ENCODE results near the gene ACKR2.

Gene ACKR2

DNA sequence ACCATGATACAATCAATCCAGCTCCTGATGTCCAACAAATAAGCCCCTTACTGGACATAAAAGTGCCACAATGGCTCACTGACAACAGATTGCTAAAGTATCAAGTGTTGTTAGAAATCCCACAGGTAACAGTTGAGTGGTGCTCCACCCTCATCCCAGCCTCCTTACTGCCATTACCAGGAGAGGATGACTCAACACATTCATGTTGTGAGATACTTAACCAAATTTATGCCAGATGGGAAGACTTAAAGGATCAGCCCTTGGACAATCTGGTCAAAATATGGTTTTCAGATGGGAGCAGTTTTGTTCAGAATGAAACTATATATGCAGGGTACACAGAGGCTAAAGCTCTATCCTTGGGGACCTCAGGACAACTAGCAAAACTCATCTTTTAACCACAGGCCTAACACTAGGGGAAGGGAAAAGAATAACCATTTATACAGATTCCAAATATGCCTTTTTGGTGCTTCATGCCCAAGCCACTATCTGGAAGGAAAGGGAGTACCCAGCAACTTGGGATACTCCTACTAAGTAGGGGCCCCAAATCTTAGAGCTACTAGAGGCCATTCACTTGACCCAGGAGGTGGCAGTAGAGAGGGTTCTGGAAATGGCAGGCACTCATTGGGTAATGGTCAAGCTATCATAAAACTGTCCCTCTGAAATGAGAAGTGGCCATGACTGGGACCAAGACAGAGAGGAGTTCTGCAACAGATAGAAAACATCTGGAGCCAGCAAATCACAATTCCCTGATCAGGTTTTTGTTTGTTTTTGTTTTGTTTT is 89.8 kb downstream of the ACKR2 start:
- TF ChIP-seq EZH2phosphoT487 (IDR thresholded peaks at IDR 0.05; ENCODE audit: low read depth) (no peak), CTCF (IDR thresholded peaks at IDR 0.05; ENCODE audit: low read depth, low read length) (peak; percentile 24; the same call in 1 of the 2 replicates)

DNA sequence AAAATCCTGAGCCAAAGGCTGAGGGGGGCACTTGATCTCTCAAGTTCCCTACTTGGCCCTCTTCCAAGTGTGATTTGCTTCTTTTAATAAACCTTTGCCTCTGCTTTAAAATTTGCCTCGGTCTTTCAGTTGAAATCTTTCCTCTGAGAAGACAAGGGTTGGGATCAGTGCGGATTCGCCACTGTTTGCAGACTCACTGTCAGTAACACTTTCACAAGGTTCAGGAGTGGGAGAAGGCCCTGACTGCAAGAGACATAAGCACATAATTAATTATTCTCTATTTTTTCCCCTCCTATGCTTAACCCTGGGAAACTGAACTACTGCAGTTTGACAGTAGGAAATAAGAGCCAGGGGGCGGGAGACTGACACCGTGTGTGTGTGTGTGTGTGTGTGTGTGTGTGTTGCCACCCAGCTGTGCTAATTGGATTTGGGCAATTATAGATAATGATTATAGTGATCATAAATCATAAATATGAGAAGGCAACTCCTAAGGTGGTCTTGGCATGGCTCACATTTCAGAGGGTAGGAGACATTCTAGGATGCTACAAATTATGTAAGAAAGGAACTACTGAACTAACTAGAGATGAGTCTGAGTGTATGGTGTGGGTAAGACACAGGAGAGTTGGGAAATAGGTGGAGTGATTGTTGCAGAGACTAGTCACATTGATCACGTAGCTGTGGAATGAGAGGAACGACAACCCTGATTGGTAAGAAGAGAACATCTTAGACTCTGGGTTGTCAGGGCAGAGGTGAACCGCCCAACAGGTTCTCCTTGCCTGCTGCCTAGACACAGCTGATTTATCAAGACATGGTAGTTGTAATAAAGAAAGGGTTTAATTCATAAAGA is 91.2 kb downstream of the ACKR2 start:
- Histone ChIP-seq H3K27me3 (ENCODE audit: low read depth, low read length) (peaks cover 15% of the 10 kb centered on the region), H4K20me1 (ENCODE audit: insufficient read depth, low read length) (no peaks in the 10 kb centered on the region), H3K4me2 (ENCODE audit: low read length) (no peak overlapping the region), H3K36me3 (replicated peaks; ENCODE audit: low read depth, low read length) (no peaks in the 10 kb centered on the region), H3K4me3 (ENCODE audit: low read length) (no peak overlapping the region), H3K4me1 (ENCODE audit: low read length) (no peaks in the 10 kb centered on the region), H3K27ac (ENCODE audit: low read length) (no peak overlapping the region), H3K79me2 (ENCODE audit: low read length) (no peaks in the 10 kb centered on the region), H2AFZ (ENCODE audit: low read depth, low read length) (no peak overlapping the region), H3K9me3 (ENCODE audit: insufficient read depth, low read length) (no peaks in the 10 kb centered on the region), H3K9ac (ENCODE audit: low read length) (no peak overlapping the region)
- no peak for TF ChIP-seq CTCF (IDR thresholded peaks at IDR 0.05; ENCODE audit: low read depth, low read length)

More for the DNA sequence above, 89.8 kb downstream of the ACKR2 start:
- H3K27ac ChIP-seq (ENCODE audit: low read length) = no peak overlapping the region
- H3K36me3 ChIP-seq (replicated peaks; ENCODE audit: low read depth, low read length) = no peaks in the 10 kb centered on the region
- no peak overlapping the region for H3K4me3 ChIP-seq (ENCODE audit: low read length)
- H3K4me1 ChIP-seq (ENCODE audit: low read length) = no peaks in the 10 kb centered on the region
- H3K9ac ChIP-seq (ENCODE audit: low read length) = no peak overlapping the region
- H3K4me2 ChIP-seq (ENCODE audit: low read length) = no peak overlapping the region
- no peak overlapping the region for H2AFZ ChIP-seq (ENCODE audit: low read depth, low read length)
- H3K79me2 ChIP-seq (ENCODE audit: low read length) = no peaks in the 10 kb centered on the region
- no peaks in the 10 kb centered on the region for H4K20me1 ChIP-seq (ENCODE audit: insufficient read depth, low read length)
- H3K27me3 ChIP-seq (ENCODE audit: low read depth, low read length) = peaks cover 22% of the 10 kb centered on the region
- no peaks in the 10 kb centered on the region for H3K9me3 ChIP-seq (ENCODE audit: insufficient read depth, low read length)

DNA sequence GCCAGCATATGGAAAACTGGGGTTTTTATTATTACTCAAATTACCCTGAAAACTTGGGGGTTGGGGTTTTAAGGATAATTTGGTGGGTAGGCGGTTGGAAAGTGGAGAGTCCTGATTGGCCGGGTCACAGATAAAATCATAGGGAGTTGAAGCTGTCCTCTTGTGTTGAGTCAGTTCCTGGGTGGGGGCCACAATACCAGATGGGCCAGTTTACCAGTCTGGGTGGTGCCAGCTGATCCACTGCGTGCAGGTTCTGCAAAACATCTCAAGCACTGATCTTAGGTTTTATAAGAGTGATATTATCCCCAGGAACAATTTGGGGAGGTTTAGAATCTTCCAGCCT is 91.8 kb downstream of the ACKR2 start:
- Histone ChIP-seq H3K4me3 (ENCODE audit: low read length) (no peak overlapping the region), H4K20me1 (ENCODE audit: insufficient read depth, low read length) (no peaks in the 10 kb centered on the region), H3K36me3 (replicated peaks; ENCODE audit: low read depth, low read length) (no peaks in the 10 kb centered on the region), H3K9me3 (ENCODE audit: insufficient read depth, low read length) (no peaks in the 10 kb centered on the region), H3K79me2 (ENCODE audit: low read length) (no peaks in the 10 kb centered on the region), H3K4me1 (ENCODE audit: low read length) (no peaks in the 10 kb centered on the region), H3K9ac (ENCODE audit: low read length) (no peak overlapping the region), H3K4me2 (ENCODE audit: low read length) (no peak overlapping the region), H3K27ac (ENCODE audit: low read length) (no peak overlapping the region), H3K27me3 (ENCODE audit: low read depth, low read length) (peaks cover 15% of the 10 kb centered on the region), H2AFZ (ENCODE audit: low read depth, low read length) (no peak overlapping the region)
- TF ChIP-seq EZH2phosphoT487 (IDR thresholded peaks at IDR 0.05; ENCODE audit: low read depth) = no peak
- TF ChIP-seq CTCF (IDR thresholded peaks at IDR 0.05; ENCODE audit: low read depth, low read length) = no peak

DNA sequence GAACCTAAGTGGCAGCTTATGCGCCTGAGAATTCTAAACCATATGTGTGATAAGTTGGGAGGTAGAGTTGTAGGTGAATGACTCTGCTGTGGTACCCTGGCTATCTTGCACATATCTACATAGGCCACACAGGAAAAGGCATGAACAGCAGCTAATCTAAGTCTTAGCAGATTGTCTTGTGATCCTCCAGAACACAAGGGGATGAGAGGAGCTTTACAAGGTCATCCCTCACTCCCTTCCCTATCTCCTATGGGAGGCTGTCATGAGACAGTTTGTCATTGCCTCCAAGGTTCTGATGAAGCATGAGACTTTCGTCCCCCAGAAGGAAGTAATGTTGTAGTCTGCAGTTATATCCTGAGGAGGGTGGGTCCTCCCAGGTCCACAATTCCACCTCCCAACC is 93.0 kb downstream of the ACKR2 start:
- H2AFZ ChIP-seq (ENCODE audit: low read depth, low read length) = no peak overlapping the region
- H3K79me2 ChIP-seq (ENCODE audit: low read length) = no peaks in the 10 kb centered on the region
- peaks cover 15% of the 10 kb centered on the region for H3K27me3 ChIP-seq (ENCODE audit: low read depth, low read length)
- H3K4me3 ChIP-seq (ENCODE audit: low read length) = no peak overlapping the region
- no peak overlapping the region for H3K27ac ChIP-seq (ENCODE audit: low read length)
- TF ChIP-seq EZH2phosphoT487 (IDR thresholded peaks at IDR 0.05; ENCODE audit: low read depth) = no peak
- no peak for TF ChIP-seq CTCF (IDR thresholded peaks at IDR 0.05; ENCODE audit: low read depth, low read length)
- no peak overlapping the region for H3K9ac ChIP-seq (ENCODE audit: low read length)
- no peaks in the 10 kb centered on the region for H4K20me1 ChIP-seq (ENCODE audit: insufficient read depth, low read length)
- H3K9me3 ChIP-seq (ENCODE audit: insufficient read depth, low read length) = no peaks in the 10 kb centered on the region
- H3K4me2 ChIP-seq (ENCODE audit: low read length) = no peak overlapping the region
- no peaks in the 10 kb centered on the region for H3K36me3 ChIP-seq (replicated peaks; ENCODE audit: low read depth, low read length)
- H3K4me1 ChIP-seq (ENCODE audit: low read length) = peaks cover 4% of the 10 kb centered on the region
